Measurements from ENCODE around the gene PLBD1. TPM values are rescaled to one million over a fixed set of nuclear protein-coding genes. Genes with fewer than 3 reads are reported as not detected.

PLBD1 gene
- total RNA-seq, 1 experiment from 2014 or later = 49.6 TPM

GRCh38 chr12:14471497-14471896, 96.2 kb downstream of the PLBD1 start (continued):
- TF ChIP-seq, protein P1, sequence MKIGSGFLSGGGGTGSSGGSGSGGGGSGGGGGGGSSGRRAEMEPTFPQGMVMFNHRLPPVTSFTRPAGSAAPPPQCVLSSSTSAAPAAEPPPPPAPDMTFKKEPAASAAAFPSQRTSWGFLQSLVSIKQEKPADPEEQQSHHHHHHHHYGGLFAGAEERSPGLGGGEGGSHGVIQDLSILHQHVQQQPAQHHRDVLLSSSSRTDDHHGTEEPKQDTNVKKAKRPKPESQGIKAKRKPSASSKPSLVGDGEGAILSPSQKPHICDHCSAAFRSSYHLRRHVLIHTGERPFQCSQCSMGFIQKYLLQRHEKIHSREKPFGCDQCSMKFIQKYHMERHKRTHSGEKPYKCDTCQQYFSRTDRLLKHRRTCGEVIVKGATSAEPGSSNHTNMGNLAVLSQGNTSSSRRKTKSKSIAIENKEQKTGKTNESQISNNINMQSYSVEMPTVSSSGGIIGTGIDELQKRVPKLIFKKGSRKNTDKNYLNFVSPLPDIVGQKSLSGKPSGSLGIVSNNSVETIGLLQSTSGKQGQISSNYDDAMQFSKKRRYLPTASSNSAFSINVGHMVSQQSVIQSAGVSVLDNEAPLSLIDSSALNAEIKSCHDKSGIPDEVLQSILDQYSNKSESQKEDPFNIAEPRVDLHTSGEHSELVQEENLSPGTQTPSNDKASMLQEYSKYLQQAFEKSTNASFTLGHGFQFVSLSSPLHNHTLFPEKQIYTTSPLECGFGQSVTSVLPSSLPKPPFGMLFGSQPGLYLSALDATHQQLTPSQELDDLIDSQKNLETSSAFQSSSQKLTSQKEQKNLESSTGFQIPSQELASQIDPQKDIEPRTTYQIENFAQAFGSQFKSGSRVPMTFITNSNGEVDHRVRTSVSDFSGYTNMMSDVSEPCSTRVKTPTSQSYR (CRISPR knock-in tag; IDR thresholded peaks at IDR 0.05) = no peak
- no peak for TF ChIP-seq SP1 (CRISPR knock-in tag; conservative IDR thresholded peaks at IDR 0.05)
- TF ChIP-seq, protein P2, sequence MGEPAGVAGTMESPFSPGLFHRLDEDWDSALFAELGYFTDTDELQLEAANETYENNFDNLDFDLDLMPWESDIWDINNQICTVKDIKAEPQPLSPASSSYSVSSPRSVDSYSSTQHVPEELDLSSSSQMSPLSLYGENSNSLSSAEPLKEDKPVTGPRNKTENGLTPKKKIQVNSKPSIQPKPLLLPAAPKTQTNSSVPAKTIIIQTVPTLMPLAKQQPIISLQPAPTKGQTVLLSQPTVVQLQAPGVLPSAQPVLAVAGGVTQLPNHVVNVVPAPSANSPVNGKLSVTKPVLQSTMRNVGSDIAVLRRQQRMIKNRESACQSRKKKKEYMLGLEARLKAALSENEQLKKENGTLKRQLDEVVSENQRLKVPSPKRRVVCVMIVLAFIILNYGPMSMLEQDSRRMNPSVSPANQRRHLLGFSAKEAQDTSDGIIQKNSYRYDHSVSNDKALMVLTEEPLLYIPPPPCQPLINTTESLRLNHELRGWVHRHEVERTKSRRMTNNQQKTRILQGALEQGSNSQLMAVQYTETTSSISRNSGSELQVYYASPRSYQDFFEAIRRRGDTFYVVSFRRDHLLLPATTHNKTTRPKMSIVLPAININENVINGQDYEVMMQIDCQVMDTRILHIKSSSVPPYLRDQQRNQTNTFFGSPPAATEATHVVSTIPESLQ (CRISPR knock-in tag; IDR thresholded peaks at IDR 0.05) = no peak
- TF ChIP-seq, protein P3, sequence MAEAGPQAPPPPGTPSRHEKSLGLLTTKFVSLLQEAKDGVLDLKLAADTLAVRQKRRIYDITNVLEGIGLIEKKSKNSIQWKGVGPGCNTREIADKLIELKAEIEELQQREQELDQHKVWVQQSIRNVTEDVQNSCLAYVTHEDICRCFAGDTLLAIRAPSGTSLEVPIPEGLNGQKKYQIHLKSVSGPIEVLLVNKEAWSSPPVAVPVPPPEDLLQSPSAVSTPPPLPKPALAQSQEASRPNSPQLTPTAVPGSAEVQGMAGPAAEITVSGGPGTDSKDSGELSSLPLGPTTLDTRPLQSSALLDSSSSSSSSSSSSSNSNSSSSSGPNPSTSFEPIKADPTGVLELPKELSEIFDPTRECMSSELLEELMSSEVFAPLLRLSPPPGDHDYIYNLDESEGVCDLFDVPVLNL (CRISPR knock-in tag; IDR thresholded peaks at IDR 0.05; ENCODE audit: borderline replicate concordance, low read depth) = no peak

DNA sequence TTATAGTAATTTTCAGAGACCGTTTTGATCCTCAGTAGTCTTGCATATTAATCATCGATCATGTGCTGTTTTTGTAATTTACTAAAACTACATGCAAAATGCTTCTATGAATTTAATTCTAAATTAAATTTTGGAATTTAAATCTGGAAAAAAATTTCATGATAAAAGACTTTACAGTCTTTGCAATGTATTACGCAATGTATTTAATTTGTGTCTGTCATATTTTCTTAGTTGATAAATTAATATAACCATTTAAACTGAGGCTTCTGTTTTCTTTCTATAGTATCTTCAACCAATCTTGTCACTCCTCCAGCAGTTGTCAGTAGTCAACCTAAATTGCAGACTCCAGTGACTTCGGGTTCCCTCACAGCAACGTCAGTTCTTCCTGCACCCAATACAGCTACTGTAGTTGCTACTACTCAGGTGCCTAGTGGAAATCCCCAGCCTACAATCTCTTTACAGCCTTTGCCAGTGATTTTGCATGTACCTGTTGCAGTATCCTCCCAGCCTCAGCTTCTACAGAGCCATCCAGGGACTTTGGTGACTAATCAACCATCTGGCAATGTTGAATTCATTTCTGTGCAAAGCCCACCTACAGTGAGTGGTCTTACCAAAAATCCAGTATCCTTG, 107.4 kb downstream of the PLBD1 start:
- CTCF ChIA-PET = no interaction called here
- TF ChIP-seq, protein P4, sequence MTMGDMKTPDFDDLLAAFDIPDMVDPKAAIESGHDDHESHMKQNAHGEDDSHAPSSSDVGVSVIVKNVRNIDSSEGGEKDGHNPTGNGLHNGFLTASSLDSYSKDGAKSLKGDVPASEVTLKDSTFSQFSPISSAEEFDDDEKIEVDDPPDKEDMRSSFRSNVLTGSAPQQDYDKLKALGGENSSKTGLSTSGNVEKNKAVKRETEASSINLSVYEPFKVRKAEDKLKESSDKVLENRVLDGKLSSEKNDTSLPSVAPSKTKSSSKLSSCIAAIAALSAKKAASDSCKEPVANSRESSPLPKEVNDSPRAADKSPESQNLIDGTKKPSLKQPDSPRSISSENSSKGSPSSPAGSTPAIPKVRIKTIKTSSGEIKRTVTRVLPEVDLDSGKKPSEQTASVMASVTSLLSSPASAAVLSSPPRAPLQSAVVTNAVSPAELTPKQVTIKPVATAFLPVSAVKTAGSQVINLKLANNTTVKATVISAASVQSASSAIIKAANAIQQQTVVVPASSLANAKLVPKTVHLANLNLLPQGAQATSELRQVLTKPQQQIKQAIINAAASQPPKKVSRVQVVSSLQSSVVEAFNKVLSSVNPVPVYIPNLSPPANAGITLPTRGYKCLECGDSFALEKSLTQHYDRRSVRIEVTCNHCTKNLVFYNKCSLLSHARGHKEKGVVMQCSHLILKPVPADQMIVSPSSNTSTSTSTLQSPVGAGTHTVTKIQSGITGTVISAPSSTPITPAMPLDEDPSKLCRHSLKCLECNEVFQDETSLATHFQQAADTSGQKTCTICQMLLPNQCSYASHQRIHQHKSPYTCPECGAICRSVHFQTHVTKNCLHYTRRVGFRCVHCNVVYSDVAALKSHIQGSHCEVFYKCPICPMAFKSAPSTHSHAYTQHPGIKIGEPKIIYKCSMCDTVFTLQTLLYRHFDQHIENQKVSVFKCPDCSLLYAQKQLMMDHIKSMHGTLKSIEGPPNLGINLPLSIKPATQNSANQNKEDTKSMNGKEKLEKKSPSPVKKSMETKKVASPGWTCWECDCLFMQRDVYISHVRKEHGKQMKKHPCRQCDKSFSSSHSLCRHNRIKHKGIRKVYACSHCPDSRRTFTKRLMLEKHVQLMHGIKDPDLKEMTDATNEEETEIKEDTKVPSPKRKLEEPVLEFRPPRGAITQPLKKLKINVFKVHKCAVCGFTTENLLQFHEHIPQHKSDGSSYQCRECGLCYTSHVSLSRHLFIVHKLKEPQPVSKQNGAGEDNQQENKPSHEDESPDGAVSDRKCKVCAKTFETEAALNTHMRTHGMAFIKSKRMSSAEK (CRISPR knock-in tag; IDR thresholded peaks at IDR 0.05; ENCODE audit: borderline replicate concordance) = no peak
- TF ChIP-seq E2F1 (CRISPR knock-in tag; IDR thresholded peaks at IDR 0.05) (no peak), USF1 (CRISPR knock-in tag; IDR thresholded peaks at IDR 0.05) (no peak), NR1H2 (CRISPR knock-in tag; IDR thresholded peaks at IDR 0.05) (no peak), MXD4 (CRISPR knock-in tag; IDR thresholded peaks at IDR 0.05; ENCODE audit: borderline replicate concordance) (no peak), SP1 (CRISPR knock-in tag; conservative IDR thresholded peaks at IDR 0.05) (no peak), ELF4 (CRISPR knock-in tag; IDR thresholded peaks at IDR 0.05; ENCODE audit: low read depth) (no peak), ZNF263 (CRISPR knock-in tag; IDR thresholded peaks at IDR 0.05; ENCODE audit: low read depth) (no peak)
- TF ChIP-seq, protein P1 (CRISPR knock-in tag; IDR thresholded peaks at IDR 0.05) = no peak
- Mint-ChIP-seq H3K4me3 (no peak overlapping the region), H3K9me3 (no peaks in the 10 kb centered on the region), H3K4me1 (peaks cover 27% of the 10 kb centered on the region), H3K27ac (no peak overlapping the region), H3K27me3 (ENCODE audit: low read depth) (no peaks in the 10 kb centered on the region), H3K36me3 (peaks cover 39% of the 10 kb centered on the region)
- POLR2A ChIA-PET = no interaction called here
- no peak for DNase-seq (ENCODE audit: low spot score)
- ATAC-seq = no peak

All from WTC11 (cell line).